Astrocyte of the spinal cord (primary cell): Measurements from ENCODE around the gene CDCA4.

Source experiments
- DNase-seq: peaks from one replicate; pipeline ENCODE4 v3.0.0; 2011; ENCODE audit warnings: low read depth, low spot score
- H3K4me3 ChIP-seq: 2 replicates; pipeline ENCODE4 v1.5.1; 2011; ENCODE audit warnings: low read depth, mild to moderate bottlenecking, low read length, moderate library complexity
- in situ Hi-C: cut with HindIII; loops from 2 replicates; pipeline ENCODE4 v1.10.0; 2017; ENCODE audit warnings: low sequenced_read_pairs
- TF ChIP-seq, protein P1 (sequence below): IDR thresholded peaks from 2 replicates; pipeline ENCODE4 v1.5.1; 2012; ENCODE audit warnings: low read depth, mild to moderate bottlenecking, low read length, inconsistent platforms

The CDCA4 gene

DNA sequence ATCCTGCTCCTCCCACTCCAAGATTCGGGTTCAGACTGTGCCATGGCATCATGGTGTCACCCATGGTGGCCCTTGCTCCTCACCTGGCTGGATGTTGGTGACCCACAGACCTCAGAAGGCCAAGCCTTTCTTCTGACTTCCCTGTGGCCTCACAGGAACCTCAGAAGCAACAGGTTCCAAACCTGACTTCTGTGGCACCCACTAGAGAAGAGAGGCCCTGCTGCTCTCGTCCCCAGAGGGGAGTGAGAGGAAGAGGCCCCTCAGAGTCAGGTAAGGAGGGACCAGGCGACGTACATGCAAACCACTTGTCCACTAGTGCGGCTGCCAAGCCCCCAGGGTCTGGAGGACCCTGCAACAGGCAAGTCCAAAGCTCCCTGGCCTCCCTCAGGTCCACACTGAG lies 24.9 kb downstream of the CDCA4 start:
- DNase-seq: no peak
- no peak overlapping the region for H3K4me3 ChIP-seq
- TF ChIP-seq, protein P1, sequence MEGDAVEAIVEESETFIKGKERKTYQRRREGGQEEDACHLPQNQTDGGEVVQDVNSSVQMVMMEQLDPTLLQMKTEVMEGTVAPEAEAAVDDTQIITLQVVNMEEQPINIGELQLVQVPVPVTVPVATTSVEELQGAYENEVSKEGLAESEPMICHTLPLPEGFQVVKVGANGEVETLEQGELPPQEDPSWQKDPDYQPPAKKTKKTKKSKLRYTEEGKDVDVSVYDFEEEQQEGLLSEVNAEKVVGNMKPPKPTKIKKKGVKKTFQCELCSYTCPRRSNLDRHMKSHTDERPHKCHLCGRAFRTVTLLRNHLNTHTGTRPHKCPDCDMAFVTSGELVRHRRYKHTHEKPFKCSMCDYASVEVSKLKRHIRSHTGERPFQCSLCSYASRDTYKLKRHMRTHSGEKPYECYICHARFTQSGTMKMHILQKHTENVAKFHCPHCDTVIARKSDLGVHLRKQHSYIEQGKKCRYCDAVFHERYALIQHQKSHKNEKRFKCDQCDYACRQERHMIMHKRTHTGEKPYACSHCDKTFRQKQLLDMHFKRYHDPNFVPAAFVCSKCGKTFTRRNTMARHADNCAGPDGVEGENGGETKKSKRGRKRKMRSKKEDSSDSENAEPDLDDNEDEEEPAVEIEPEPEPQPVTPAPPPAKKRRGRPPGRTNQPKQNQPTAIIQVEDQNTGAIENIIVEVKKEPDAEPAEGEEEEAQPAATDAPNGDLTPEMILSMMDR: no peak
- in situ Hi-C loops: no loop called here

DNA sequence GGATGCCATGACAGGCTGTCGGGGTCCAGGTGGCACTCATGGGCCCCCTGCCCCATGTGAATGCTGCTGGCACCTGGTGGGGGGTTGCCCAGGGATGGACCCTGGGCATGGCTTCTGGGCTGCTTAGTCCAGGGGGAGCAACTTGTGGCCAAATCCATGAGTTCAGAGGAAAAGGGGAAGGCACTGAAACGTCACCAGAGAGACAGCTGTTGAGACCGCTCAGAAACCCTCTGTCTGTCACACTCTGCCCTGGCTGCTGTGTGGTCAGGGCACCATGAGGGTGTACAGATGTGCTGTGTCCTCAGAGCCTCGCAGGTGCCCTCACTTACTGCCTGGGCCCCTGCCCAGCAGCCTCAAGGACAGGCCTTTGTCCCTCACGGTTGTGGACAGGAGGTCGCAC lies 25.9 kb downstream of the CDCA4 start:
- DNase-seq: no peak
- TF ChIP-seq, protein P1: no peak
- in situ Hi-C loops: no loop called here
- H3K4me3 ChIP-seq: no peak overlapping the region

DNA sequence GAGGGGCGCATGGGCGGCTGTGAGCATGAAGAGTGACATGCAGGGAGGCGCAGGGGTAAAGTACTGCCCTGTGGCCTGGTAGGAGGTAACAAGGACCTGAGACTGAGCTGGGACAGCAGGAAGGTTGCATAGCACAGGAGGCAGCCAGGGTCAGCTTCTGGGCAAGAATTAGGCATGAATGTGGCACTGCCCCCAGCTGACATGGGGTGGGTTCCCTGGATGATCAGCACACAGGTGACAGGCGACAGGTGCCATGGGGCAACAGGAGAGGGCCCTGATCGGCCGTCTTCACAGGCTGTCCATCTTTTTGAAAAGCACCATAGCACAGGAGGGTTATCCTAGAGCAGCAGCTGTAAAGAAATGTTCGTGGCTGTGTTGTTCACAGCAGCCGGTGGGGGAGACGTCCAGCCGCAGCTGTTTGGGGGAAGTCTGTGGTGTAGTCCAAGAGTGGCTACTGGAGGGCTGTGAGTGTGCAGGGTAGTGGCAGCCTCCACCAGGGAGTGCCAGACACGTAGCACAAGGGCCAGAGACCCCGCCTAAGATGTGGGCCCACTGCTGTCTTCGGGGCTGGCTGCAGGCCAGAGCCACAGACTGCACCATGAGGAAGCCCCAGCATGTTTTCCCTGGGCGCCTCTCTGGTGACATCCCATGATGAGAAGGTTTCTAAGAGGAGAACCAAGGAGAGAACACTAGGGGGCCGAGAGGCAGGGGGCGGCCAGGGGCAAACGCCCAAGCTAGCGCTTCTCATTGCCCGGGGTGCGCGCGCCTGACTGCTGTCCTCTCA lies 26.9 kb downstream of the CDCA4 start:
- no peak overlapping the region for H3K4me3 ChIP-seq
- in situ Hi-C loops: no loop called here
- DNase-seq: no peak
- TF ChIP-seq, protein P1: no peak

DNA sequence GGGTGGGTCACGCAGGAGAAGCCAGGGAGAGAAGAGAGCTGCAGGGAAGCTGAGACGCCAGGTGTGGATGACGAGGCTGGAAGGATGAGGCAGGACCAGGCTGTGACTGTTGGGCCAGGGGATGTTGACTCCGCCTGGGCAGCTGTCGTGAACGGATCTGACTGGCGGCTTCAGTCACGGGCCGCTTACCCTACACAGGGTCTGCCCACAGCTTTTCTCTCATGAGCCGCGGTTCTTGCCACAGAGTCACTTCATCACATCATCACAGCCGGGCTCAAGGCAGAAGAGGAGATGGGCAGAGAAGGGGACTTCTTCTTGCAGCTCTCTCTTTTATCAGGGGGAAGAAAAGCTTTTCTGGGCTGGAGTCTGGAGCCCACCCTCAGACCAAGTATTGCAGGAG lies 27.6 kb downstream of the CDCA4 start:
- no peak for DNase-seq
- no peak overlapping the region for H3K4me3 ChIP-seq
- TF ChIP-seq, protein P1: no peak
- in situ Hi-C loops: no loop called here

DNA sequence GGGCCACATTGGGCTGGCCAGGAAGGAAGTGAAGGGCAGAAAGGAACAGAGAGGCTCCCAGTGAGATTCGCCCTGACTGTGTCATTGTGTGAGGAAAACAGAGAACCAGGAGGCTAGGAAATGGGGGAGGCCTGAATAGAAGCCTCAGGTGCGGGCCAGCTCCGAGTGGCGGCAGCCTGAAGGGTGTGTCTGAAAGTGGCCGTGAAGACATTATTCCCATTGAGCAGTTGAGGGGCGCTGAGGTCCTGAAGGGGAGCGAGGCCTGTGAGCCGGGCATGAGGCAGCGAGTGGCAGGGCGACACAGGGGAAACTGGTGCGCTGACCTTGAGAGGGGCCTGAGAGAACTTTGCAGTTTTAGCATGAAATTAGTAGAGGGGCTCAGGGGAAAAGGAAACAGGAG lies 28.4 kb downstream of the CDCA4 start:
- in situ Hi-C loops: no loop called here
- no peak overlapping the region for H3K4me3 ChIP-seq
- no peak for DNase-seq
- TF ChIP-seq, protein P1: no peak

DNA sequence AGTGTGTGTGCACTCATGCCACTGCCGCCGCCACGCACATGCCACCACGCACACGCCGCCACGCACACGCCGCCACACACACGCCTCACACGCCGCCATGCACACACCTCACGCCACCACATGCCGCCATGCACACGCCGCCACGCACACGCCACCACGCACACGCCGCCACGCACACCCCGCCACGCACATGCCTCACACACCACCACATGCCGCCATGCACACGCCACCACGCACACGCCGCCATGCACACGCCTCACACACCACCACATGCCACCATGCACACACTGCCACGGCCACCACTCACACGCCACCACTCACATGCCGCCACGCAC lies 29.0 kb downstream of the CDCA4 start:
- in situ Hi-C loops: no loop called here
- no peak overlapping the region for H3K4me3 ChIP-seq
- TF ChIP-seq, protein P1: no peak
- DNase-seq: no peak
